K562 (cell line): ENCODE measurements around the gene KCNK4. TPM values are rescaled to one million over a fixed set of nuclear protein-coding genes. Genes with fewer than 3 reads are reported as not detected.
A peak's percentile ranks its signal among the peaks of the same experiment; 100 is the strongest.

Source experiments
- BACH1 ChIP-seq: fragments of 200-800 bp; sonication (Bioruptor generic); IDR thresholded peaks from 2 replicates; pipeline ENCODE4 v1.6.1; 2016; ENCODE audit warnings: missing genetic modification characterization, missing compliant biosample characterization
- BRF2 ChIP-seq: IDR thresholded peaks from 3 replicates; pipeline ENCODE4 v1.6.1; 2011; ENCODE audit warnings: borderline replicate concordance, mild to moderate bottlenecking; ENCODE audit not compliant: insufficient read length, insufficient read depth
- HDAC2 ChIP-seq: fragments of 450-650 bp; IDR thresholded peaks from 2 replicates; pipeline ENCODE4 v1.6.1; 2016; ENCODE audit warnings: mild to moderate bottlenecking
- JUNB ChIP-seq: fragments of 450-650 bp; formaldehyde crosslinking; conservative IDR thresholded peaks from 2 replicates; pipeline ENCODE4 v1.4.0; 2020; ENCODE audit warnings: mild to moderate bottlenecking
- MIER1 ChIP-seq: fragments of 450-650 bp; IDR thresholded peaks from 2 replicates; pipeline ENCODE4 v1.6.1; 2016; ENCODE audit warnings: antibody characterized with exemption, mild to moderate bottlenecking, low read depth
- OTX1 ChIP-seq: fragments of 450-650 bp; formaldehyde crosslinking; IDR thresholded peaks from 2 replicates; pipeline ENCODE4 v1.4.0; 2022; ENCODE audit warnings: mild to moderate bottlenecking
- SFPQ ChIP-seq: fragments of 200-400 bp; formaldehyde crosslinking; IDR thresholded peaks from 2 replicates; pipeline ENCODE4 v1.6.1; 2017; ENCODE audit warnings: mild to moderate bottlenecking, low read depth, low read length, moderate library complexity
- SIRT6 ChIP-seq: IDR thresholded peaks from one replicate; pipeline ENCODE4 v1.6.1; 2012; ENCODE audit warnings: low read depth, mild to moderate bottlenecking, control low read depth, inconsistent platforms, low read length, moderate library complexity
- SP1 ChIP-seq: sonication (generic); formaldehyde crosslinking; IDR thresholded peaks from 2 replicates; pipeline ENCODE4 v1.8.1; 2022; ENCODE audit warnings: mild to moderate bottlenecking, missing genetic modification reagents
- SRSF9 ChIP-seq: fragments of 200-400 bp; formaldehyde crosslinking; IDR thresholded peaks from 2 replicates; pipeline ENCODE4 v1.6.1; 2017; ENCODE audit warnings: low read depth, low read length, borderline replicate concordance
- USF1 ChIP-seq: sonication (generic); formaldehyde crosslinking; IDR thresholded peaks from 2 replicates; pipeline ENCODE4 v1.9.0; 2022; ENCODE audit warnings: mild to moderate bottlenecking, missing genetic modification reagents
- ZFP36 ChIP-seq: fragments of 150-350 bp; IDR thresholded peaks from 2 replicates; pipeline ENCODE4 v1.6.1; 2018; ENCODE audit warnings: low read length, low read depth; ENCODE audit not compliant: partially characterized antibody
- ZNF3 ChIP-seq: fragments of 250-450 bp; sonication (Bioruptor Pico); IDR thresholded peaks from 2 replicates; pipeline ENCODE4 v1.5.0; 2021; ENCODE audit warnings: mild to moderate bottlenecking, moderate library complexity
- ZNF512 ChIP-seq: IDR thresholded peaks from 2 replicates; pipeline ENCODE4 v1.6.1; 2016; ENCODE audit warnings: missing genetic modification characterization, missing compliant biosample characterization
- polyA plus RNA-seq, 8 experiments: library from polyadenylated mRNA; depleted of rRNA in 4 of 8; stranded (reverse) in 5 of 8; unstranded in 3 of 8; fragments of >200 nt; fragmentation: Nextera tagmentation in 2 of 8; fragmentation: Illumina TruSeq in 1 of 8; extraction: Ambion mirVana in 2 of 8; extraction: Trizol in 1 of 8; gene quantifications; 2 replicates each; pipeline versions ENCODE4 v1.2.1 to v1.2.3, GENCODE V29; 2011 to 2014; ENCODE audit warnings: inconsistent platforms in 1 of 8, missing spikeins in 1 of 8
- total RNA-seq, 7 experiments: library from RNA; depleted of rRNA in 6 of 7; stranded (reverse); fragments of >200 nt in 6 of 7; fragmentation: Illumina TruSeq in 2 of 7; extraction: Trizol in 2 of 7; gene quantifications; 2 replicates each; pipeline versions ENCODE4 v1.2.1 to v1.2.3, GENCODE V29; 2011 to 2021; ENCODE audit warnings: low replicate concordance in 1 of 7
- TF ChIP-seq, protein P1 (sequence below): fragments of 250-450 bp; sonication (Bioruptor Pico); IDR thresholded peaks from 2 replicates; pipeline ENCODE4 v1.8.0; 2021; ENCODE audit warnings: mild to moderate bottlenecking, moderate library complexity
- TF ChIP-seq, protein P2 (sequence below): fragments of 250-450 bp; sonication (Bioruptor Pico); IDR thresholded peaks from 2 replicates; pipeline ENCODE4 v1.9.0; 2021; ENCODE audit warnings: mild to moderate bottlenecking
- TF ChIP-seq, protein P3 (sequence below), 2 experiments: fragments of 450-650 bp in 1 of 2; sonication (generic) in 1 of 2; formaldehyde crosslinking; conservative IDR thresholded peaks; 2 replicates each; pipeline versions ENCODE4 v1.4.0 to v1.8.1; 2020 to 2022; ENCODE audit warnings: mild to moderate bottlenecking in 1 of 2, missing genetic modification reagents in 1 of 2

The KCNK4 gene
- total and polyA plus RNA-seq, 9 of the 15 experiments (the other 6 are each of a cell fraction or from before 2014, with no cell fraction given) = not detected

DNA sequence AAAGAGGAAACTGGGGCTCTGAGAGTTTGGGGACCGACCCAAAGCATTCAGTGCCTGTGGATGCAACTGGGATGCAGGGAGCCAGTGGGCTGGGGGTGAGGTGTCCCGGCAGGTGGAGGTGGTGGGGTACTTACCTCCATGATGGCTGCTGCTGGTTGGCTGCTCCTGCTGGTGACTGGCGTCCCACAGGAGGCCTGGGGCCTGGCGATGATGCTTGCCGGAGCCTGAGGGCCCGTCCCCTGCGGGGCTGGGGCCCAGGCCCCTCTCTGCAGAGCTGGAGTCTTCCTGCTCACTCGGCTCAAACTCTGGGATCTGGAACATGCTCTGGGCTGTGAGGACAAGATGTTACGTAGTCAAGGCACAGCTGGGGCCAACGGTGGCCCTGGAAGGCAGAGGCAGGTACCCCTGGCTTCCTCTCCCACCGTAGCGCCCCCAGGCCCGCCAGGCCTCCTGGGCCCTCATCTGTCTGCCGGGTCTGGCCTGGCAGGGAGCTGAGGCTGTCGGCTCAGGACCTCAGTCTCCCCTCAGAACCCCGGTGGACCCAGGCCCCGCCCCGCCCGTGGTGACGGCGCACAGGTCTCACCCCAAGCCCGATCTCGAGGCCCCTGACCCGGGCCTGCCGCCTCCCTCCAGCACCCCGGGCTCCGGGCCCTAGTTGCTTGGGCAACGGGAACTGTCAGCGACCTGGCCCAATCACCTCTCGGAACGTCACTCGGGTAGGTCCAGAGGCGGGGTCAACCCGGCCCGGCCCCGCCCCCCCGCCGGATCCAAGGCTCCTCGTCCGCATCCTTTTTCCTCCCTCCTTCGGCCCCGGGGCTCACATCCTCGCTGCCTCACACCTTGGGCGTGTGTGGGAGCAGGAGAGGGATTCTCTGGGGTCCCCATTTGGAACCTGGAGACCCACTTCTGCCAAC lies 6.8 kb upstream of the KCNK4 start, which contains the start of gene BAD (continued):
- TF ChIP-seq, protein P1, sequence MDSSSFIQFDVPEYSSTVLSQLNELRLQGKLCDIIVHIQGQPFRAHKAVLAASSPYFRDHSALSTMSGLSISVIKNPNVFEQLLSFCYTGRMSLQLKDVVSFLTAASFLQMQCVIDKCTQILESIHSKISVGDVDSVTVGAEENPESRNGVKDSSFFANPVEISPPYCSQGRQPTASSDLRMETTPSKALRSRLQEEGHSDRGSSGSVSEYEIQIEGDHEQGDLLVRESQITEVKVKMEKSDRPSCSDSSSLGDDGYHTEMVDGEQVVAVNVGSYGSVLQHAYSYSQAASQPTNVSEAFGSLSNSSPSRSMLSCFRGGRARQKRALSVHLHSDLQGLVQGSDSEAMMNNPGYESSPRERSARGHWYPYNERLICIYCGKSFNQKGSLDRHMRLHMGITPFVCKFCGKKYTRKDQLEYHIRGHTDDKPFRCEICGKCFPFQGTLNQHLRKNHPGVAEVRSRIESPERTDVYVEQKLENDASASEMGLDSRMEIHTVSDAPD = no peak
- TF ChIP-seq BRF2 (no peak), SRSF9 (no peak), OTX1 (CRISPR knock-in tag) (no peak), USF1 (CRISPR knock-in tag) (no peak), ZNF3 (CRISPR knock-in tag) (no peak), ZFP36 (no peak), HDAC2 (0 out of 2 replicates have a peak, but pooled peaks have one; percentile 41), SFPQ (no peak), SP1 (peak; percentile 81), BACH1 (tag) (no peak), JUNB (CRISPR knock-in tag) (no peak), MIER1 (no peak), ZNF512 (tag) (no peak), SIRT6 (no peak)
- TF ChIP-seq, protein P2, sequence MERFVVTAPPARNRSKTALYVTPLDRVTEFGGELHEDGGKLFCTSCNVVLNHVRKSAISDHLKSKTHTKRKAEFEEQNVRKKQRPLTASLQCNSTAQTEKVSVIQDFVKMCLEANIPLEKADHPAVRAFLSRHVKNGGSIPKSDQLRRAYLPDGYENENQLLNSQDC (CRISPR knock-in tag) = 0 out of 2 replicates have a peak, but pooled peaks have one; percentile 54
- TF ChIP-seq, protein P3, sequence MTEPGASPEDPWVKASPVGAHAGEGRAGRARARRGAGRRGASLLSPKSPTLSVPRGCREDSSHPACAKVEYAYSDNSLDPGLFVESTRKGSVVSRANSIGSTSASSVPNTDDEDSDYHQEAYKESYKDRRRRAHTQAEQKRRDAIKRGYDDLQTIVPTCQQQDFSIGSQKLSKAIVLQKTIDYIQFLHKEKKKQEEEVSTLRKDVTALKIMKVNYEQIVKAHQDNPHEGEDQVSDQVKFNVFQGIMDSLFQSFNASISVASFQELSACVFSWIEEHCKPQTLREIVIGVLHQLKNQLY (CRISPR knock-in tag; conservative IDR thresholded peaks at IDR 0.05) = no peak
